ENCODE measurements around the gene WHRN.
A peak's percentile ranks its signal among the peaks of the same experiment; 100 is the strongest.

The WHRN gene

DNA sequence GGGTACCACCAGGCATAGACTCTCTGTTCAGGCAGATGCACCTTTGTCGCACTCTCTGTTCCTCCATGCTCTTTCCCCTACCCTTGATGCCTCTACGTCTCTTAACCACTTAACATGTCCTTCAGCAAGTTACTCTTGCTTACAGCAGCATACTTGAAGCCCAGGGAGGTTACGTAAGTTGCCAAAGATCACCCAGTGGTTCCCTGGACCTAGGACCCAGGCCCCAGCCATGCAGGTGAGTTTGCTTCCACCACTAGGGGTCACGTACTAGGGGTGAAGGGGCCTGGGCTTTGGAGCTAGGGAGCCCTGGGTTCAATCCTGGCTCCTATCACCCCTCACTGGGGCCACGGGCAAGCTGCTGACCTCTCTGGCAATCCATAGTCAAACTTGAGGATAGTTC lies 126.4 kb downstream of the WHRN start:
- Histone ChIP-seq H3K9me3 (ENCODE audit: insufficient read depth, low read length) (no peaks in the 10 kb centered on the region), H3K4me2 (ENCODE audit: low read depth, low read length, poor library complexity, severe bottlenecking) (no peak overlapping the region), H3K36me3 (ENCODE audit: low read length) (peaks cover 4% of the 10 kb centered on the region; the same call in 1 of the 2 replicates), H3K9me2 (replicated peaks; ENCODE audit: insufficient read depth, low read length) (no peaks in the 10 kb centered on the region), H3F3A (ENCODE audit: insufficient read depth) (peaks cover 23% of the 10 kb centered on the region), H3K27me3 (ENCODE audit: low read length) (no peaks in the 10 kb centered on the region), H3K79me2 (ENCODE audit: insufficient read depth, low read length) (peaks cover 51% of the 10 kb centered on the region), H3K27ac (ENCODE audit: low read depth, low read length) (no peak overlapping the region), H2AFZ (ENCODE audit: low read depth, low read length, severe bottlenecking) (no peak overlapping the region), H4K20me1 (ENCODE audit: low read depth, low read length) (no peaks in the 10 kb centered on the region), H3K4me3 (ENCODE audit: insufficient read depth, low read length, poor library complexity, severe bottlenecking) (no peak overlapping the region), H3K9ac (ENCODE audit: low read length) (no peak overlapping the region)
- TF ChIP-seq, protein P1, sequence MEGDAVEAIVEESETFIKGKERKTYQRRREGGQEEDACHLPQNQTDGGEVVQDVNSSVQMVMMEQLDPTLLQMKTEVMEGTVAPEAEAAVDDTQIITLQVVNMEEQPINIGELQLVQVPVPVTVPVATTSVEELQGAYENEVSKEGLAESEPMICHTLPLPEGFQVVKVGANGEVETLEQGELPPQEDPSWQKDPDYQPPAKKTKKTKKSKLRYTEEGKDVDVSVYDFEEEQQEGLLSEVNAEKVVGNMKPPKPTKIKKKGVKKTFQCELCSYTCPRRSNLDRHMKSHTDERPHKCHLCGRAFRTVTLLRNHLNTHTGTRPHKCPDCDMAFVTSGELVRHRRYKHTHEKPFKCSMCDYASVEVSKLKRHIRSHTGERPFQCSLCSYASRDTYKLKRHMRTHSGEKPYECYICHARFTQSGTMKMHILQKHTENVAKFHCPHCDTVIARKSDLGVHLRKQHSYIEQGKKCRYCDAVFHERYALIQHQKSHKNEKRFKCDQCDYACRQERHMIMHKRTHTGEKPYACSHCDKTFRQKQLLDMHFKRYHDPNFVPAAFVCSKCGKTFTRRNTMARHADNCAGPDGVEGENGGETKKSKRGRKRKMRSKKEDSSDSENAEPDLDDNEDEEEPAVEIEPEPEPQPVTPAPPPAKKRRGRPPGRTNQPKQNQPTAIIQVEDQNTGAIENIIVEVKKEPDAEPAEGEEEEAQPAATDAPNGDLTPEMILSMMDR (IDR thresholded peaks at IDR 0.05; ENCODE audit: insufficient read depth, low read length, poor library complexity, severe bottlenecking): no peak
- no peak for TF ChIP-seq EZH2phosphoT487 (conservative IDR thresholded peaks at IDR 0.05; ENCODE audit: low read length)

DNA sequence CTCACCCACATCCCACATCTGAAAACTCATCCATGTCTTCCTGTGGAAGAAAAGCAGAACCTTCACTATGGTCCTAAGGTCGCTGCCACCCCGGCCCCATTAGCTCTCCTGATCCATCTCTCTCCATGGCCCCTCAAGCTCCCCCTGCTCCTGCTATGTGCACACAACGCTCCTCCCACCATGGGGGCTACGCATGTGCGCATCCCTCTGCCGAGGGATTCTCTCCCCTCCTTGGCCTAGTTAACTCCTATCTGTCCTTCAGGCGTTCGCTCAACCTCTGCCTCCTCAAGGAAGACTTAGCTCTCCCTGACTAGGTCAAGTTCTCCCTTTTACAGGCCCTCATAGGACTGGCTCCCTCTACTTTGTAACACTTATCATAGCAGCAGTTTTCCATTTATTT lies 127.3 kb downstream of the WHRN start:
- no peak overlapping the region for H3K4me3 ChIP-seq (ENCODE audit: insufficient read depth, low read length, poor library complexity, severe bottlenecking)
- no peak overlapping the region for H3K4me2 ChIP-seq (ENCODE audit: low read depth, low read length, poor library complexity, severe bottlenecking)
- H3K9me2 ChIP-seq (replicated peaks; ENCODE audit: insufficient read depth, low read length): no peaks in the 10 kb centered on the region
- no peak overlapping the region for H2AFZ ChIP-seq (ENCODE audit: low read depth, low read length, severe bottlenecking)
- H4K20me1 ChIP-seq (ENCODE audit: low read depth, low read length): no peaks in the 10 kb centered on the region
- peaks cover 31% of the 10 kb centered on the region for H3F3A ChIP-seq (ENCODE audit: insufficient read depth)
- peaks cover 4% of the 10 kb centered on the region; the same call in 1 of the 2 replicates for H3K36me3 ChIP-seq (ENCODE audit: low read length)
- H3K9me3 ChIP-seq (ENCODE audit: insufficient read depth, low read length): no peaks in the 10 kb centered on the region
- H3K27ac ChIP-seq (ENCODE audit: low read depth, low read length): no peak overlapping the region
- H3K9ac ChIP-seq (ENCODE audit: low read length): no peak overlapping the region
- H3K79me2 ChIP-seq (ENCODE audit: insufficient read depth, low read length): peaks cover 43% of the 10 kb centered on the region
- TF ChIP-seq, protein P1 (IDR thresholded peaks at IDR 0.05; ENCODE audit: insufficient read depth, low read length, poor library complexity, severe bottlenecking): no peak
- TF ChIP-seq EZH2phosphoT487 (conservative IDR thresholded peaks at IDR 0.05; ENCODE audit: low read length): no peak
- H3K27me3 ChIP-seq (ENCODE audit: low read length): no peaks in the 10 kb centered on the region

DNA sequence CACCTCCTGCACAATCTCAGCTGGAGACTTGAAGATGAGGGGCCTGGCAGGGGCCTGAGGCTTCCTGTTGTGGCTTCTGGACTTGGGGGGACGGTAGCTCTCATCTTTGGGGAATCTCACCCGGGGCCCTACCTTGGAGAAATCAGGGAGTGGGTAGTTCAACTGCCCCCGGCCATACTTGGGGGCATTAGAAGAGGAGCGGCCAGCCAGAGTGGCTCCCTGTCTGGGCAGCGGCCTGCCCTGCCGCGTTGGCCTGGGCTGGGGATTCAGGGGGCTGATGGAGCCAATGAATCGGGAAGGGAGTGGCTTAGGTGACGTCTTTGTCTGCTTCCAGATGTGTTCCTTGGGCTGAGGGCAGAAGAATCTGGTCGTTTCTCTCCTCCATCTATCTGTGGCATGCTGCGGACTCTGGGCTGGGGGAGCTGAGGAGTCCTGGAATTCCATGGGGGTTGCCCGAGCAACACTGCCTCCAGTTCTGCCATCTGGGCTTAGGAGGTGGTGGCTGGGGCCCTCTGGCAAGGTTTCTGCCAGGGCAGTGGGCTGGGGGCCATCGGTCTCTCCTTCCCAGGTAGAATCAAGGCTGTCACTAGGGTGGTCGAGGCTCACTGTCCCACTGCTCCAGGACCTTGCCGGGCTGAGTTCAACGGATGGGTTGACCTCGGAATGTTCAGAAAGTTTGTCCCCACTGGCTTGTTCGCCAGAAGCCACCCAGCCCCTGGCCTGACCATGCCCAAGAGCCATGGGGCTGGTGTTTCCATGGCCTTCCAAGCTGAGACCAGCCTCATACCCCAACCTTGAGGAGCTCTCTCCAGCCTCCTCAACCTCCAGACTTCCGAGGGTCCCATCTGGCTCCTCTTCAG lies 128.5 kb downstream of the WHRN start:
- Histone ChIP-seq H3K9me2 (replicated peaks; ENCODE audit: insufficient read depth, low read length) (no peaks in the 10 kb centered on the region), H3K4me3 (ENCODE audit: insufficient read depth, low read length, poor library complexity, severe bottlenecking) (no peak overlapping the region), H2AFZ (ENCODE audit: low read depth, low read length, severe bottlenecking) (no peak overlapping the region), H3K36me3 (ENCODE audit: low read length) (peaks cover 4% of the 10 kb centered on the region; the same call in 1 of the 2 replicates), H3K9ac (ENCODE audit: low read length) (no peak overlapping the region), H3K4me2 (ENCODE audit: low read depth, low read length, poor library complexity, severe bottlenecking) (no peak overlapping the region), H3K9me3 (ENCODE audit: insufficient read depth, low read length) (no peaks in the 10 kb centered on the region), H3K27me3 (ENCODE audit: low read length) (no peaks in the 10 kb centered on the region), H3K27ac (ENCODE audit: low read depth, low read length) (peak overlapping the region; percentile 30), H4K20me1 (ENCODE audit: low read depth, low read length) (no peaks in the 10 kb centered on the region), H3K79me2 (ENCODE audit: insufficient read depth, low read length) (peaks cover 31% of the 10 kb centered on the region), H3F3A (ENCODE audit: insufficient read depth) (peaks cover 34% of the 10 kb centered on the region)
- TF ChIP-seq, protein P1 (IDR thresholded peaks at IDR 0.05; ENCODE audit: insufficient read depth, low read length, poor library complexity, severe bottlenecking): no peak
- TF ChIP-seq EZH2phosphoT487 (conservative IDR thresholded peaks at IDR 0.05; ENCODE audit: low read length): no peak
